Activated T-cell treated with anti-CD3 and anti-CD28 coated beads, Interleukin-2, amount 50 U/mL, for 24 hours (primary cell): ENCODE results near the gene TUBGCP2.

Experiments
- DNase-seq: peaks from one replicate; pipeline ENCODE4 v3.0.0-alpha.2; 2020
- H3K27ac Mint-ChIP-seq: 2 replicates; pipeline ENCODE4 v1.8.0; 2020; ENCODE audit warnings: mild to moderate bottlenecking, mixed read lengths
- H3K27me3 Mint-ChIP-seq: 2 replicates; pipeline ENCODE4 v1.8.0; 2020; ENCODE audit warnings: mixed read lengths
- H3K36me3 Mint-ChIP-seq: 2 replicates; pipeline ENCODE4 v1.8.0; 2020; ENCODE audit warnings: low read depth, mixed read lengths
- H3K4me1 Mint-ChIP-seq: 2 replicates; pipeline ENCODE4 v1.8.0; 2020; ENCODE audit warnings: low read depth, mixed read lengths
- H3K4me3 Mint-ChIP-seq: 2 replicates; pipeline ENCODE4 v1.8.0; 2020; ENCODE audit warnings: mild to moderate bottlenecking, moderate library complexity, mixed read lengths
- H3K9me3 Mint-ChIP-seq: 2 replicates; pipeline ENCODE4 v1.8.0; 2020; ENCODE audit warnings: mixed read lengths

TUBGCP2 gene

DNA sequence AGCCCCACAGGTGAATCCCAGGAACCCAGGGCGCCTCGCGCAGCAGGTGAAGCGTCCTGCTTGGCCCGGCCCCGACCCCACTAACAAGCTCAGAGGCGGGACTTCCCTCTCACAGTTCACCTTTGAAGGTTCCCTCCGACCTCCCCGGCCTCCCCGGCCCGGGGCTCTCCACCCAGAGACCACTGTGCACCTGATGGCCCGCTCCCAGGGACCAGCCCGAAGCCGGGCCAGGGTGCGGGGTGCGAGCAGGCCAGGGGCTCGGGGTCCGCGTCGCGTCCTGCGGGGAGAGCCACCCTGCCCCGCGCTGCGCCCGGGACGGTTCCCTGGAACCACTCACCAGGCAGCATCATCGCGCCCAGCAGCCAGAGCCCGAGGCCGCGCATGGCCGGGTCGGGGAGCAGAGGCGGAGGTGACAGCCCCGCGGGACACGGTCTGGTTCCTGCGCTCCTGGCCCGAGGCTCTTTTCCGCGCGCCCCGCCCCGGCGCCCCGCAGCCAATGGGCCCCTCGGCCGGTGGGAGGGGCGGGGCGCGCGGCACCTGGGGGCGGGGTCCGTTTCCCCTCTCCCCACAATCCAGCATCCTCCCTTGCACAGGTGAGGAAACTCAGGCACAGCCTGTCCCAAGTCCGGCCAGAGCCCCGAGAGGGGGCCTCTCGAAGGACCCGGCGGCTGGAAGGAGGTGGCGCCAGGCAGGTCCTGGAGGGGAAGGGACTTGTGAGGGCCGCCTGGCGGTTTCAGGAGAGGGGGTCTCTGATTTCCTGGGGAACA is 32.1 kb downstream of the TUBGCP2 start, which contains the start of gene ADAM8:
ADAM8 (minus strand) TSS at position 434 of the 767 bp plus-strand sequence; CDS start at position 383, 51 bp downstream.
- peaks cover 33% of the 10 kb centered on the region for H3K4me1 Mint-ChIP-seq
- H3K36me3 Mint-ChIP-seq: peaks cover 66% of the 10 kb centered on the region

DNA sequence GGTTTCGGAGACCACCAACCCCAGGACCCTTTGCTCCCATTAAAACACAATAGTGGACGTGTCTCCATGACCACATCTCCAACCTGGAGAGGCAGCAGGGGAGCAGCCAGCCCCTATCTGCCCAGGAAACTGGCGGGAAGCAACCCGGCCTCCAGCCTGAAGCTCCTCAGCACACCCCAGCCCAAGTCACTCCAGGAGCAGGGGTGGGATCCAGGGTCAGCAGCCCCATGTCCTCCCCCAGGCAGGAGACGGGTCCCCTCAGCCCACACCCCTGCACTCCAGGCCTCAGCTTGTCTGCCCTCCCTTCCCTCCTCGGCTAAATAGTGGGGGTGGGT is 32.6 kb downstream of the TUBGCP2 start:
- Mint-ChIP-seq H3K4me3 (peak overlapping the region; percentile 88), H3K27ac (peak overlapping the region; percentile 89), H3K27me3 (no peaks in the 10 kb centered on the region), H3K36me3 (peaks cover 64% of the 10 kb centered on the region), H3K4me1 (peaks cover 33% of the 10 kb centered on the region), H3K9me3 (no peaks in the 10 kb centered on the region)
- DNase-seq: no peak

More for the DNA sequence above, 32.1 kb downstream of the TUBGCP2 start, which contains the start of gene ADAM8:
- Mint-ChIP-seq H3K27ac (peak within 1 kb of the TSS; percentile 89), H3K4me3 (peak within 1 kb of the TSS; percentile 88), H3K27me3 (no peaks in the 10 kb centered on the region), H3K9me3 (no peaks in the 10 kb centered on the region)
- peak; percentile 79 for DNase-seq

DNA sequence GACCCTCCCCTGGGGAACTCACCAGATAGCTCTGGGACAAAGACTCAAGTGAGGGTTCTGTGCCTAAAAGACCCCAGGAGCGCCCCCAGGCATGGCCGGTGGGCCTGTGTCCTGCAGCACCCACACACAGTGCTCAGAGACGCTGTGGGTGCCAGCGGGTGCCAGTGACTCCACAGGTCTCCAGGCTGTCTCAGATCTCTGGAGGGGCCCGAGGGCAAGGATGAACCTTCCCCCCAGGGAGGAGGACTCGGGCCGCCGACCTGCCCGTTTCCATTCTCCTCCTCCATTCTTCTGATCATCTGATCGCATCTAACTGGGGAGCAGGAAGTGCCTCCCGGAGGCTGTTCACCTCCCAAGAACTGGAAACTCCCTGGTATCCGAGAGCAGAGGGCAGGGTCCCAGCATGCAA is 33.0 kb downstream of the TUBGCP2 start:
- no peaks in the 10 kb centered on the region for H3K9me3 Mint-ChIP-seq
- H3K4me1 Mint-ChIP-seq: peaks cover 33% of the 10 kb centered on the region
- no peaks in the 10 kb centered on the region for H3K27me3 Mint-ChIP-seq
- H3K4me3 Mint-ChIP-seq: peak overlapping the region; percentile 88
- peaks cover 65% of the 10 kb centered on the region for H3K36me3 Mint-ChIP-seq
- peak; percentile 75 for DNase-seq
- peak overlapping the region; percentile 89 for H3K27ac Mint-ChIP-seq

DNA sequence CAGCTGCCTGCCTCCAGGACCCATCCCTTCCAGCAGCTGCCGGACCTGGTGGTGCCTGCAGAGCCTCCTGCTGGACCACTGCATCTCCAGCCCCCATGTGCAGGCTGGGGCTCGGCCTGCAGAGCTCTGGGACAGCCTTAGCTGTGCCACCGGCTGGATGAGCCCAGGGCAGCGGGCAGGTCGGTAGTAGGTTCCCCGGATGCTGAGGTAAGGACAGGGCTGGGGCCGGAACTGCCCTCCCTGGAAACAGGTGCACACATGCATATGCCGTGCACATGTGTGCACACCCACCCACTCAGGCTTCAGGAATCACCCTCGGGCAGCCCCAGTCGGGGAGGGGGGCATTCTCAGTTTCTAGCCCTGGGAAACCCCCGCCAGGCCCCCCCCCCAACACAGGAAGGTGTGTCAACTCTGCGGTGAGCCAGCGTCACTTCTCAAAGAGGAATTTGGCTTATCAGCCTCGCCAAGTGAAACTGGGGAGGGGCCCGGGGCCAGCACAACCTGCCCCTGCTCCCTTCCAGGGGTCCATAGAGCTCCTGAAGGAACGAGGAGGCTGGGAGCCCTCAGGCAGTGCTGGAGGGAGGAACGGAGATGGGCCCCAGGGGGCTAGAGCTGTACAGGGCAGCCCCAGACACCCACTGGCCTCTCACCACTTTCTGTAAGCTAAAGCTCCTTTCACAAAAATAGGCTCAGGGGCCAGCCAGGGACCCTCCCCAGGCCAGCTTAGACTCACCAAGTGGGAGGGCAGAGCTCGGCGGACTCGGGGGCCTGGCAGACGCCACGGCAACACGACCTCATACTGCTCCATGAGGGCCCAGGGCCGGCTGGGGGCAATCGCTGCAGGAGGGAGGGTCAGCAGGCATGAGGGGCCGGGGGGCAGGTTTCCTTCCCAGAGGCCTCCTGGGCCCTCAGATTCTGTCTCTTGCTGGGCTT is 33.7 kb downstream of the TUBGCP2 start:
- Mint-ChIP-seq H3K36me3 (peaks cover 67% of the 10 kb centered on the region), H3K9me3 (no peaks in the 10 kb centered on the region), H3K27me3 (no peaks in the 10 kb centered on the region), H3K4me3 (peak overlapping the region; percentile 88), H3K4me1 (peaks cover 33% of the 10 kb centered on the region), H3K27ac (peak overlapping the region; percentile 89)
- peak; percentile 90 for DNase-seq

DNA sequence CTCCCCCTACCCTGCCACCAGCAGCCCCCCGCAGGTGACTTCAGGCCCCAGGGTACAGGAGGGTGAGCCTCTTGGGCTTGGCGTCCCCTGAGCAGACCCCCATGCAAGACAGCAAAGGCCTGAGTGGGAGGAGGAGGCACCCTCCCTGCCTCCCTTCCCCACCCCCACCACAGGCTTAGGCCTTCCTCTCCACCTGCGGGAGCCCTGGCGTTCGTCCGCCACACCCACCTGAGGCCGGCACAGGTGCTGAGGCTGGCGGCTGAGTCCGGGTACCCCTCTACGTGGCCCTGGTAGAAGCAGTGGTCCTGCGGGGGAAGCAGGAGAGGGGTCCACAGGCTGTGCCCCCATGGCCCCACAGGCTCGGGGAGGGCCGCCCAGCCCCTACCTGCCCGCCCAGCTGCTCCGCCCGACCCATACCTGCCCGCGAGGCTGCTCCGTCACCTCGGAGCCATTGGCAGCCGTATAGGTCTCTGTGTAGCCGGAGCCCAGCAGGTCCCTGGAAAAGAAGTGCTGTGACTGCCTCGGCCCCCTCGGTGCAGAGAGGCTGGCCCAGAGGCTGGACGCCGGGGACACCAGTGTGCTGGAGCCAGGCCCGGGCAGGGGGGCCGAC is 35.0 kb downstream of the TUBGCP2 start:
- Mint-ChIP-seq H3K27me3 (no peaks in the 10 kb centered on the region), H3K9me3 (no peaks in the 10 kb centered on the region), H3K27ac (no peak overlapping the region), H3K4me3 (no peak overlapping the region), H3K4me1 (peaks cover 21% of the 10 kb centered on the region), H3K36me3 (peaks cover 64% of the 10 kb centered on the region)
- no peak for DNase-seq

DNA sequence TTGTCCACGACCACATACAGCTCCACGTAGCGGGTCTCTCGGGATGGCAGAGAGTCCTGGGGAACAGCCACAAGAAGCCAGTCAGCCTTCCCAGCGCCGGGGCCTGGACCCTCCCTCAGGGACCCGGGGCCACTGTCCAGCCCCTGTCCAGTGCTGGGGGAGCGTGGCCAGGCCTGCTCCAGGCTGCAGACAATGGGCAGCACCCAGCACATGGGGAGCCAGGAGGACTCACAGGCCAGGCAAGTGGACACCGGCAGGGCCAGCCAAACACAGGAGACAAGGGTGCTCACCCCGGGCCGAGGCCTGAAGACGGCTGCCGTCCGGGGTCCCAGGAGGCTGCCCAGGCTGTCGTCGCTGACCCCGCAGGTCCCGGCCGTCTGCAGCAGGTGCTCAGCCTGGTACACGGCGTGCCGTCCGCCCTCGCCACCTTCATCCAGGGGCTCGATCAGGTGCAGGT is 35.7 kb downstream of the TUBGCP2 start:
- H3K4me3 Mint-ChIP-seq: no peak overlapping the region
- peaks cover 15% of the 10 kb centered on the region for H3K4me1 Mint-ChIP-seq
- H3K36me3 Mint-ChIP-seq: peaks cover 62% of the 10 kb centered on the region
- H3K27me3 Mint-ChIP-seq: no peaks in the 10 kb centered on the region
- H3K27ac Mint-ChIP-seq: no peak overlapping the region
- no peaks in the 10 kb centered on the region for H3K9me3 Mint-ChIP-seq
- DNase-seq: no peak

DNA sequence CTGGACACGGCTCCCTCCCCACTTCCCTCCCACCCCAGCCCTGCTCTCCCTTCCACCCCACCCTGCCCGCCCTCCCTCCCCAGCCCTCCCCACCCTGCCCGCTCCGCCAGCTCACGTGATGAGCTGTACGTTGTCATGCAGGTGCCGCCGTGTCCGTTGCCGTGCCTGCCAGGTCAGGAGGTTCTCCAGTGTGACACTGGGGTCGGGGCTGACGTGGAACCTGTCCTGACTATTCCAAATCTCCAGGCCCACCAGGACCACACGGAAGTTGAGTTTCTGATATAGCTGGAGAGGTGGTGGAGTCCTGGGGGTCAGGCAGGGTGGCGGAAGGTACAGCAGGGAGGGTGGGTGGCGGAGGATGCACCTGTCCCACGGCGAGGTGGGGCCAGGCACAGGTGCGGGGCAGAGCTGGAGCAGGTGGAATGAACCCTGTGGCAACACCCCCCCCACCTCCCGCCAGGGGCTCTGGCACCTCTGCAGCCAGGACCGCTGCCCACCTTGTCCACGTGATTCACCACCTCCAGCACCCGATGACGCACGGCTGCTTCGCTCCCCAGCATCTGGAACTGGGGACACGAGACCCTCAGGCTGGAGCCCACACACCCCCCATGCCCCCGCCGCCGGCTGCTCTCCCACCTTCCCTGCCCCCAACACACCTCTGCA is 36.2 kb downstream of the TUBGCP2 start:
- peaks cover 9% of the 10 kb centered on the region for H3K4me1 Mint-ChIP-seq
- H3K27ac Mint-ChIP-seq: no peak overlapping the region
- DNase-seq: no peak
- no peaks in the 10 kb centered on the region for H3K27me3 Mint-ChIP-seq
- H3K4me3 Mint-ChIP-seq: no peak overlapping the region
- peaks cover 64% of the 10 kb centered on the region for H3K36me3 Mint-ChIP-seq
- no peaks in the 10 kb centered on the region for H3K9me3 Mint-ChIP-seq

DNA sequence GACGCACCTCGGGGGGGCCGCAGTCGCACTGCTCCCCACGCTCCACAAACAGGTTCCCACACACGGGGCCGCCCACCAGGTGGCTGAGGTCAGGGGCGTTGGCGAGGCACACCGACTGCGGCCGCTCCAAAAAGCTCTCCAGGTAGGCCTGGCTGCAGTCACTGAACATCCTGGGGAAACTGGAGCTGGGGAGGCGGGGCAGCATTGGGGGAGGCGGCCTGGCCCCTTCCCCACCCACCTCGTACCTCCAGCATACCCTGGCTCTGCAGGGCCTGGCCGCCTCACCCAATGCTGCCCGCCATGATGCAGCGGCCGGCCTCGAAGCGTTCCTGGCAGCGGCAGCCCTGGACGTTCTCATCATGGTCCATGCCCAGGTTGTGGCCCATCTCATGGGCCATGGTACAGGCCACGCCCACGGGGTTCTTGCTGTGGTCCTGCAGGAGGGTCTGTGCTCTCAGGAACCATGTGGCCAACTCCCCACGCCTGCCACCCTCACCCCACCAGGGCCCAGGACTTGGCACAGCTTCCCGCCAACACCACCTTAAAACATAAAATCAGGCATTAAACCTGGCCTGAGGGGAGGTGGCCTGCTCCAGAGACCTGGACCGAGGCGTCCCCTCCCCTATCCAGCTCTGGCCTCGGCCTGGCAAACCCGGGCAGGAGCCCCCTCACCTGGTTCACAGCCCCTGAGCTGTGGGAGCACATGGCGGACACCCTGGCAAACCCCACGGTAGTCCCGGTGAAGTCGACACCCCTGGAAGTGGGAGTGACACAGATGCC is 37.0 kb downstream of the TUBGCP2 start:
- Mint-ChIP-seq H3K4me3 (no peak overlapping the region), H3K9me3 (no peaks in the 10 kb centered on the region), H3K27ac (no peak overlapping the region), H3K36me3 (peaks cover 70% of the 10 kb centered on the region), H3K4me1 (peaks cover 9% of the 10 kb centered on the region), H3K27me3 (no peaks in the 10 kb centered on the region)
- no peak for DNase-seq

DNA sequence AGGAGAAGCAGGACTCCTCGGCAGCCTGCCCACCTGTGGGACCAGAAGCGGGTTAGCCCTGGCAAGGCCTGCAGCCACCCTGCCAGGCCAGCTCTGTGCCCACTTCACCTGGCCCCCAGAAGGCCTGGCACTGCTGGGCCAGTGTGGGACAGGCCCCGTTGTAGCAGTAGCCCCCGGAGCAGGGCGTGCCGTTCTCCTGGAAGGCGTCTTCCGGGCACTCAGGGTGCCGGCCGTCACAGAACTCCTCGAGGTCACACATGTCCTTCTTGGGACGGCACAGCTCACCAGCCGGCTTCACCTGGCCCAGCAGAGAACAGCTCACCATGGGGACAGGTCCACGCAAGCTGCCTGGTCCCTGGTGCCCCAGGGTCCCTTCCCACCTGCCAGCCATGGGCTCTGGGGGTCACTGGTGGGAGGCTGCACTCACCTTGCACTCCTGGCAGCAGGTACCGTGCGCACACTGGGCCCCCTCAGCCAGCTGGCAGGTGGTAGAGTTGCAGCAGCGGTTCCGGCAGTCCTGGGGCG is 37.8 kb downstream of the TUBGCP2 start:
- Mint-ChIP-seq H3K4me1 (peaks cover 10% of the 10 kb centered on the region), H3K36me3 (peaks cover 72% of the 10 kb centered on the region), H3K27me3 (no peaks in the 10 kb centered on the region), H3K9me3 (no peaks in the 10 kb centered on the region), H3K4me3 (no peak overlapping the region), H3K27ac (no peak overlapping the region)
- no peak for DNase-seq

DNA sequence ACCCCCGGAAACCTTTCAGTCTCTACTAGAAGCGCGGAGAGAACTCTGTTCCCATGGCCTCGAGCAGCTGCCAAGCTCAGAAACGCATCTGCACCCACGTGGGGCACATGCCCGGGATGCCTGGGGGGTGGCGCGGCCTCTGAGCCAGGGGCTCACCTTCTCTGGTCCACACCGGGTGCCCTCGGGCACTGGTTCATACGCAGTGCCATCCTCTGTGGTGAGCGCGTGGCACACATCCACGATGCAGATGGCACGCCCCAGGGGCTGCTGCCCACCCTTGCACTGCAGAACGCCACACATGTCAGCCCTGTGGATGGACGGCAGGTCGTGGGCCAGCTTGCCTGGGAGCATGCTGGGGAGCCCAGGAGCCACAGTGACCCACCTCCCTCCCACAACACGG is 38.5 kb downstream of the TUBGCP2 start:
- peaks cover 72% of the 10 kb centered on the region for H3K36me3 Mint-ChIP-seq

DNA sequence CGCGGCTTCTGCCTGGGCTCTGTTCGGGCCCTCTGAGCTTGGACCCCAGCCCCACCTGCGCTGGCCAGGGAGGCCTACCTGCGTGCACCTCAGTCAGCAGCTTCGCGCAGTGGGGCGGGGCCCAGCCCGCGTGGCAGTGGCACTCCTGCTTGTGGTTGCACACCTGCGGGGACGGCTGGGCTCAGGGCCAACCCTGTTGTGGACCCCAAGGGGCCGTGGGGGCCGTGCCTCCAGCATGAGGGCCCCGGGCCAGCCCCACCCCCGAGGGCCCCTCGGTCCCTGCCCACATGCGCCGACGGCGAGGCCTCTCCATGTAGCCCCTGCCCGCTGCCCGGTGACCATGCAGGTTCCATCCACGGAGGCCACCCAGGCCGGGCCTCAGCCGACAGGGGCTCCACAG is 39.3 kb downstream of the TUBGCP2 start:
- DNase-seq: no peak
- peaks cover 68% of the 10 kb centered on the region for H3K36me3 Mint-ChIP-seq
- no peaks in the 10 kb centered on the region for H3K27me3 Mint-ChIP-seq
- H3K27ac Mint-ChIP-seq: no peak overlapping the region
- no peak overlapping the region for H3K4me3 Mint-ChIP-seq
- peaks cover 15% of the 10 kb centered on the region for H3K4me1 Mint-ChIP-seq
- H3K9me3 Mint-ChIP-seq: no peaks in the 10 kb centered on the region

More for the DNA sequence above, 38.5 kb downstream of the TUBGCP2 start:
- Mint-ChIP-seq H3K4me1 (peaks cover 15% of the 10 kb centered on the region), H3K4me3 (no peak overlapping the region), H3K27me3 (no peaks in the 10 kb centered on the region), H3K9me3 (no peaks in the 10 kb centered on the region), H3K27ac (no peak overlapping the region)
- DNase-seq: no peak

DNA sequence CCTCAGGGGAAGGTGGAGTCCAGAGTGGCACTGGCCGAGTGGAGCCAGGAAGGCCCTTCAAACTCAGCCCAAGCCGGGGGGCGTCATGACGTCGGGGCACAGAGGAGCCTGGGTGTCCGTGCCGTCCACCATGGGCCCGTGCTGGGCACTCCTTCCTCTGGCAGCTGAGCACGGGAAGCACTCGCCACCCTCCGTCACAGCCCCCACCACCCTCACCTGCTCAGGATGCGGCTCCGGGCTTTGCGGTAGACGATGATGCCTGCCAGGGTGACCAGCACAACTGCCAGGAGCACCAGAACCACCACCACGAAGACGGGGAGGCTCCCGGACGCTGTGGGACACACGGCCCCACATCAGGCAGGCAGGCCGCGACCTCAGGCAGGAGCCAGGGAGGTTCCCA is 40.1 kb downstream of the TUBGCP2 start:
- Mint-ChIP-seq H3K27ac (no peak overlapping the region), H3K9me3 (no peaks in the 10 kb centered on the region), H3K4me1 (peaks cover 23% of the 10 kb centered on the region), H3K27me3 (no peaks in the 10 kb centered on the region), H3K36me3 (peaks cover 76% of the 10 kb centered on the region), H3K4me3 (no peak overlapping the region)
- no peak for DNase-seq

DNA sequence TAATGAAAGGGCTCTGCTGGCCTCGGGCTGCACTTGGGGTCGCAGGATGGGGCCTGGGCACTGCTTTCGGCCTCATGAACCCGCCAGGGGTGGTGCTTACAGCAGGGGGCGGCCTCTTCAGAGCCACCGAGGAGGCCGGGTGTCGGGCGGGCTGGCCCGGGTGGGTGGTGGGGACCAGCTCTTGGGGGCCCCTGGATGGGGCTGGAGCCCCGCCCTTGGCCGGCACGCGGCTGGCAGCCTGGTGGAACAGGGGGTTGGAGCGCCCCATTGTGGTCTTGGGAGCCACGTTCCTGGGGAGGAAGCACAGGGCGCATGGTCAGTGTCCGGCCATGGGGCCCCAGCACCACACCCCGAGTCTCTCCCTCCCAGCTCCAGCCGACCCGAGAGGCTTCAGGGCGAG is 40.8 kb downstream of the TUBGCP2 start:
- Mint-ChIP-seq H3K36me3 (peaks cover 77% of the 10 kb centered on the region), H3K27ac (no peak overlapping the region), H3K27me3 (no peaks in the 10 kb centered on the region), H3K4me1 (peaks cover 29% of the 10 kb centered on the region), H3K4me3 (no peak overlapping the region), H3K9me3 (no peaks in the 10 kb centered on the region)
- DNase-seq: no peak
